Upper lobe of left lung (tissue), 4 donors: ENCODE measurements around the gene MYLK.

ENCODE experiments used
- CTCF ChIP-seq, 6 experiments: fragments of 450-650 bp in 4 of 6; fragments of 200-600 bp in 2 of 6; sonication (generic) in 2 of 6; IDR thresholded peaks; one replicate each; pipeline ENCODE4 v1.5.1; 2016 to 2019; ENCODE audit warnings: antibody characterized with exemption in 6 of 6
- POLR2A ChIP-seq, 4 donors: fragments of 450-650 bp; IDR thresholded peaks; one replicate each; pipeline ENCODE4 v1.5.1; 2016 to 2017; ENCODE audit warnings: antibody characterized with exemption in 4 of 4, mild to moderate bottlenecking in 2 of 4

DNA sequence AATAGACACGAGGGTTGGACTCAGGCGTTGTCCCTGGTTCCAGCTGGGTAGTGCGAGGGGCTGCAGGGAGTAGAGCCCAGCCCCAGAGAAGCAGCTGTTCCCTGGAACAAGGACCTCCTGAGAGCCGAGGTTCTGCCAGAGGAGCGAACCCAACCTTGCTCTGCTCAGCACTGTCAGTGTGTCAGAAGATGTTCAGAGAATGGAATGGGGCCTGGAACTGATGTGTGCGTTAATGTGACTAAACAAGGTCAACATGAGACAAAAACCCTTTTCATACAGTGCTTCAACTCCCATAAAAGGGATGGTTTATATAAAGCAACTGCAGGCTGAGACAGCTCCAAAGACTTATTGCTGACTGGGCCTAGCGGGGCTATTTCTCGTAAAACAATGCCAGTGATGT lies 263.8 kb downstream of the MYLK start:
- TF ChIP-seq CTCF (IDR thresholded peaks at IDR 0.05) = no peak
- TF ChIP-seq POLR2A (IDR thresholded peaks at IDR 0.05) = no peak
